Bronchial epithelial cell (primary cell): ENCODE measurements around the gene ARHGEF33. TPM values are rescaled to one million over a fixed set of nuclear protein-coding genes. Genes with fewer than 3 reads are reported as not detected.

Experiments used
- DNase-seq: peaks from one replicate; pipeline ENCODE4 v3.0.0-alpha.2; 2010; ENCODE audit warnings: low read depth
- FAIRE-seq: peaks from 2 replicates; lab custom pipeline; 2011; peaks lifted over from hg19 to GRCh38; lab: Jason Lieb, UNC
- H3K27me3 ChIP-seq: 2 replicates; pipeline ENCODE4 v1.5.1; 2011; ENCODE audit warnings: low read length; ENCODE audit not compliant: control insufficient read depth, insufficient read depth
- H3K36me3 ChIP-seq: 2 replicates; pipeline ENCODE4 v1.5.1; 2011; ENCODE audit warnings: low read length; ENCODE audit not compliant: control insufficient read depth, insufficient read depth
- H3K4me3 ChIP-seq: 2 replicates; pipeline ENCODE4 v1.5.1; 2011; ENCODE audit warnings: mild to moderate bottlenecking, low read depth, low read length, control low read depth
- CTCF ChIP-seq: IDR thresholded peaks from 2 replicates; pipeline ENCODE4 v1.5.1; 2011; ENCODE audit warnings: mild to moderate bottlenecking, moderate library complexity, low read length, control low read depth, inconsistent platforms; ENCODE audit not compliant: insufficient read depth, severe bottlenecking
- total RNA-seq: library from RNA; depleted of rRNA; stranded (reverse); fragments of >200 nt; gene quantifications from 2 replicates; pipeline ENCODE4 v1.2.1, GENCODE V29; 2014

ARHGEF33 gene
- total RNA-seq, 1 donor from 2014 or later = 0.26 TPM

DNA sequence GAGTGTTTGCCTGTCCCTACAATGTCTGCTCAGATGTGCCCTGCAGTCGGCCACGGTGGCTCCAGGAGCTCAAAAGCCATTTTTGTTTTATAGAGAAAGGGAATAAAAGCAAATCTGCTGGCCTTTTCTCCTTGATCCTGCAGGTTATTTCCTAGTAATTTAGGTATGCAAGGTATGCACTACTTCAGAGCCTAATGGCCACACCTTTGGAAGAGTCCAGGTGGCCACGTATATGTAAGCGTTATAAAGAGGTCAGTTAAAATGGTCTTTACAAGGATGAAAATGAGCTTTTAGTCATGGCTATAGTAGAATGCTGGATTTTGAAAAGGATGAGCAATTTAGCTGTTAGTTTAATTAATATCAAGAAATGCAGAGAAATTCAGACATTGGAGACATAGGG is 81.7 kb downstream of the ARHGEF33 start:
- DNase-seq (no peak), FAIRE-seq (no peak)
- Histone ChIP-seq H3K36me3 (no peaks in the 10 kb centered on the region), H3K4me3 (no peak overlapping the region), H3K27me3 (no peaks in the 10 kb centered on the region)
- no peak for TF ChIP-seq CTCF

- Histone ChIP-seq H3K4me3 (no peak overlapping the region), H3K36me3 (no peaks in the 10 kb centered on the region), H3K27me3 (no peaks in the 10 kb centered on the region)
- no peak for FAIRE-seq
- no peak for TF ChIP-seq CTCF
- no peak for DNase-seq
Observed at GRCh38 chr2:38973266-38973665, 83.6 kb downstream of the ARHGEF33 start.

- no peak for FAIRE-seq
- DNase-seq = no peak
- TF ChIP-seq CTCF = no peak
- Histone ChIP-seq H3K4me3 (no peak overlapping the region), H3K36me3 (no peaks in the 10 kb centered on the region), H3K27me3 (no peaks in the 10 kb centered on the region)
Observed at GRCh38 chr2:38975042-38975441, 85.4 kb downstream of the ARHGEF33 start.

DNA sequence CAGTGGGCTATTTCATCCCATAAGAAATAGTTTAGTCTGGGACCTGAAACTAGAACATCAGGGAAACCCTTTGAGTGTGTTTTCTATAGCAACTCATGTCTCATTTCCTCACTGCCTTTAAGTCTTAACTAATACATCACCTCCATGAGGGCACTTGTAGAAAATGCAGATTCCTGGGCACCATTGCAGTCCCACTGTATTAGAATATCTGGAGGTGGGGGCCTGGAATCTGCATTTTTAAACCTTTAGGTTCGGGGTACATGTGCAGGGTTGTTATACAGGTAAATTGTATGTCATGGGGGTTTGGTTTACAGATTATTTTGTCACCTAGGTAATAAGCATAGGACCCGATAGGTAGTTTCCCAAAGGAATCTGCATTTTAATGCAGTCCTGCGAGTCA is 87.4 kb downstream of the ARHGEF33 start:
- H3K36me3 ChIP-seq = no peaks in the 10 kb centered on the region
- DNase-seq (no peak), FAIRE-seq (no peak)
- H3K4me3 ChIP-seq = no peak overlapping the region
- TF ChIP-seq CTCF = no peak
- H3K27me3 ChIP-seq = no peaks in the 10 kb centered on the region

DNA sequence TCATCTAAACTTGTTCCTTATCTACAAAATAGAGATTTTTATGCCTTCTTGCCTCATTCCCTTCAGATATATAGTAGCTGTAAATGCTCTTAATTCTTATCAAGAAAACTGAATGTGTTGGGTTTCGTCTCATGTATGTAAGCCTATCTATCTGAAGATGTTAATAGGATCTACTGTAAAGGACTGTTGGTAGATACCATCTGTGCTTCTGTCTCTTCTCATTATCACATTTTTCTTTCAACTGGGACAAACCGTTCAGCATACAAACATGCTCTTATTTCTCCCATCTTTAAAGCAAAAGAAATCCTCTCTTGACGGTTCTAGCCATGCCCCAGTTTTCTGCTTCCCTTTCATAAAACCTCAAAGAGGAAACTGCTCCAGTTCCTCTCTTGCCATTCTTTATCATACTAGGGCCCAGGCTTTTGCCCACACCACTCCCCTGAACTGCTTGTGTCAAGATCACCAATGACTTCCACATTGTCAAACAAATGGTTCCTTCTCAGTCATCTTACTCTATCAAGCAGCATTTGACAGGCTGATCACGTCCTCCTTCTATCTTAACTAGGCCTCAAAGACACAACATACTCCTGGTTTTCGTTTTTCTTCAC is 88.7 kb downstream of the ARHGEF33 start:
- DNase-seq (no peak), FAIRE-seq (no peak)
- no peaks in the 10 kb centered on the region for H3K27me3 ChIP-seq
- no peak overlapping the region for H3K4me3 ChIP-seq
- no peaks in the 10 kb centered on the region for H3K36me3 ChIP-seq
- no peak for TF ChIP-seq CTCF

- H3K36me3 ChIP-seq = no peaks in the 10 kb centered on the region
- no peak for TF ChIP-seq CTCF
- DNase-seq (no peak), FAIRE-seq (no peak)
- no peaks in the 10 kb centered on the region for H3K27me3 ChIP-seq
- no peak overlapping the region for H3K4me3 ChIP-seq
Observed at GRCh38 chr2:38978908-38979307, 89.2 kb downstream of the ARHGEF33 start.
